Ishikawa (cell line): ENCODE measurements around the gene MPST.

Experiments used
- CEBPB ChIP-seq: IDR thresholded peaks from 2 replicates; pipeline ENCODE4 v1.6.1; 2012
- CREB1 ChIP-seq: IDR thresholded peaks from 2 replicates; pipeline ENCODE4 v1.6.1; 2012; ENCODE audit warnings: low read depth
- EP300 ChIP-seq: IDR thresholded peaks from 2 replicates; pipeline ENCODE4 v1.6.1; 2012; ENCODE audit warnings: borderline replicate concordance
- MAX ChIP-seq: IDR thresholded peaks from 2 replicates; pipeline ENCODE4 v1.6.1; 2012
- RAD21 ChIP-seq: IDR thresholded peaks from 2 replicates; pipeline ENCODE4 v1.6.1; 2012; ENCODE audit warnings: low read depth
- REST ChIP-seq: IDR thresholded peaks from 2 replicates; pipeline ENCODE4 v1.6.1; 2012; ENCODE audit warnings: low read depth, mild to moderate bottlenecking
- TAF1 ChIP-seq: IDR thresholded peaks from 2 replicates; pipeline ENCODE4 v1.6.1; 2012; ENCODE audit warnings: low read depth, mild to moderate bottlenecking
- TCF12 ChIP-seq: IDR thresholded peaks from 2 replicates; pipeline ENCODE4 v1.6.1; 2012; ENCODE audit warnings: low read depth
- TEAD4 ChIP-seq: IDR thresholded peaks from 2 replicates; pipeline ENCODE4 v1.6.1; 2012
- YY1 ChIP-seq: IDR thresholded peaks from 2 replicates; pipeline ENCODE4 v1.6.1; 2012; ENCODE audit warnings: low read depth

GRCh38 chr22:37049224-37049623 lies 29.7 kb downstream of the MPST start:
- TF ChIP-seq TAF1 (no peak), EP300 (no peak), CEBPB (no peak), MAX (no peak), TCF12 (no peak), REST (no peak), RAD21 (no peak), YY1 (no peak), CREB1 (no peak), TEAD4 (no peak)
